GM12801 (cell line): ENCODE results near the gene ITPK1.

Experiments
- TF ChIP-seq, protein P1 (sequence below): IDR thresholded peaks from one replicate; pipeline ENCODE4 v1.5.1; 2011; ENCODE audit warnings: control low read depth; ENCODE audit not compliant: insufficient read length; ENCODE audit errors: extremely low read depth

Gene ITPK1

GRCh38 chr14:93018366-93018765 lies 97.4 kb downstream of the ITPK1 start:
- TF ChIP-seq, protein P1, sequence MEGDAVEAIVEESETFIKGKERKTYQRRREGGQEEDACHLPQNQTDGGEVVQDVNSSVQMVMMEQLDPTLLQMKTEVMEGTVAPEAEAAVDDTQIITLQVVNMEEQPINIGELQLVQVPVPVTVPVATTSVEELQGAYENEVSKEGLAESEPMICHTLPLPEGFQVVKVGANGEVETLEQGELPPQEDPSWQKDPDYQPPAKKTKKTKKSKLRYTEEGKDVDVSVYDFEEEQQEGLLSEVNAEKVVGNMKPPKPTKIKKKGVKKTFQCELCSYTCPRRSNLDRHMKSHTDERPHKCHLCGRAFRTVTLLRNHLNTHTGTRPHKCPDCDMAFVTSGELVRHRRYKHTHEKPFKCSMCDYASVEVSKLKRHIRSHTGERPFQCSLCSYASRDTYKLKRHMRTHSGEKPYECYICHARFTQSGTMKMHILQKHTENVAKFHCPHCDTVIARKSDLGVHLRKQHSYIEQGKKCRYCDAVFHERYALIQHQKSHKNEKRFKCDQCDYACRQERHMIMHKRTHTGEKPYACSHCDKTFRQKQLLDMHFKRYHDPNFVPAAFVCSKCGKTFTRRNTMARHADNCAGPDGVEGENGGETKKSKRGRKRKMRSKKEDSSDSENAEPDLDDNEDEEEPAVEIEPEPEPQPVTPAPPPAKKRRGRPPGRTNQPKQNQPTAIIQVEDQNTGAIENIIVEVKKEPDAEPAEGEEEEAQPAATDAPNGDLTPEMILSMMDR: no peak

DNA sequence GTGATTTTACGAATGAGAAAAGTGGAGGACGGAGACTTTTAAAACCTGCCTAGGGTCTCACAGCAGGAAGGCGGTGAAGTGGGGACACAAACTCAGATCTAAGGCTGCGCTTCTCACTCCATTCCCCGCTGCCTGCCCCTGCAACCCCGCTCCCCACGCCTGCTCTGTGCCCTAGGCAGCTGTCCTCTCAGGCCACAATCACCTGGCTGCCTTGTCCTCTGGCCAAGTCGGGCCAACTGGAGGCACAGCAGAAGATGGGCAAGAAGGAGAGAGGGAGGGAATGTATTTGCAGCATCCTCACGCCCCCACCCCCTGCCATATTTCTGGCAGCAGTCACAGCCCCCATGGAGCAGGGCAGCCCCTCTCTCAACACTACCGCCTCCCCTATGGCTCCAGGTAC lies 97.8 kb downstream of the ITPK1 start:
- TF ChIP-seq, protein P1: no peak

- TF ChIP-seq, protein P1: no peak
Measured at GRCh38 chr14:93017301-93017797, 98.4 kb downstream of the ITPK1 start.

DNA sequence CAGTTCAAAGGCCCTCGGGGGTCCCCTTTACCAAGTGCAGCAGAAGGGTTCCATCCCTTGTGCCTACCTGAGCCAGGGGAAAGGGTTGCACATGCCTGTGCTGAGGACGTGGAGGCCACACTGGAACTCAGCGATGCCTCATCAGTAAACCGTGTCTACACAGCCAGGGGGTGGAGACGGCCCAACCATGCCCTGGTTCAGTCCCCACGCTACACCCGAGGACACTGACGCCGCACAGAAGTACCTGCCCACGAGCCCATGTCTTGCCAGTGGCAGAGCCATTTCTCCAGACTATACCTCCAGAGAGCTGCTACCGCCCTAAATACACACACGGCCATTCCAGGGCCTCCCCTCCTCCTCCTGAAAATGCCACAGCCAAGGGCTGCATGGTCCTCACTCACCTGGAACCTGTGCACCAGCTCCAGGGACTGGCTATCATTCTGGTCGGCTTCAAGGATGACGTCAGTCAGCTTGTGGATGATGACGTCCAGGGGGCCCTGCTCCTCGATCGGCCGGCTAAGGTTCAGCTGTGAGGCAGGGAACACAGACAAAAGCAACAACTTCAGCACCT lies 99.4 kb downstream of the ITPK1 start:
- TF ChIP-seq, protein P1: no peak

DNA sequence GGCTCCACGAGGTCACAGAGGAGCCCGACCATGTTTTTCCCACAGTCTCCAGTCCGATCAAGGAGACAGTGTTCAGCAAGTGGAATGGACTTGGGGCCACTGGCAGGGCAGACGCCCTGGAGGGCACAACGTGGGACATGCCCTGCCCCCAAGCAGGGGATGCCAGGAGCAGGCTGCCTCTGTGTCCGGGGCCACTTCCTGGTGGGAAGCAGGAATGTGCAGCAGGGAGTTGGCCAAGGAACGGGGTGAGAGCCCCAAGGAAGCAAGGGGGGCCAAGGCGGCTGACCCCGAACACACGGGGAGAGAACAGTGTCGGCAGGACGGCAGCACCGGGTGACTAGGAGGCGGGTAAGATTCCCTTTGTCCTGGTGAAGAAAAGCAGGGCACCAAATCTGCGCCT lies 100.2 kb downstream of the ITPK1 start:
- TF ChIP-seq, protein P1: no peak

- TF ChIP-seq, protein P1: no peak
Measured at GRCh38 chr14:93015064-93015463, 100.7 kb downstream of the ITPK1 start.

DNA sequence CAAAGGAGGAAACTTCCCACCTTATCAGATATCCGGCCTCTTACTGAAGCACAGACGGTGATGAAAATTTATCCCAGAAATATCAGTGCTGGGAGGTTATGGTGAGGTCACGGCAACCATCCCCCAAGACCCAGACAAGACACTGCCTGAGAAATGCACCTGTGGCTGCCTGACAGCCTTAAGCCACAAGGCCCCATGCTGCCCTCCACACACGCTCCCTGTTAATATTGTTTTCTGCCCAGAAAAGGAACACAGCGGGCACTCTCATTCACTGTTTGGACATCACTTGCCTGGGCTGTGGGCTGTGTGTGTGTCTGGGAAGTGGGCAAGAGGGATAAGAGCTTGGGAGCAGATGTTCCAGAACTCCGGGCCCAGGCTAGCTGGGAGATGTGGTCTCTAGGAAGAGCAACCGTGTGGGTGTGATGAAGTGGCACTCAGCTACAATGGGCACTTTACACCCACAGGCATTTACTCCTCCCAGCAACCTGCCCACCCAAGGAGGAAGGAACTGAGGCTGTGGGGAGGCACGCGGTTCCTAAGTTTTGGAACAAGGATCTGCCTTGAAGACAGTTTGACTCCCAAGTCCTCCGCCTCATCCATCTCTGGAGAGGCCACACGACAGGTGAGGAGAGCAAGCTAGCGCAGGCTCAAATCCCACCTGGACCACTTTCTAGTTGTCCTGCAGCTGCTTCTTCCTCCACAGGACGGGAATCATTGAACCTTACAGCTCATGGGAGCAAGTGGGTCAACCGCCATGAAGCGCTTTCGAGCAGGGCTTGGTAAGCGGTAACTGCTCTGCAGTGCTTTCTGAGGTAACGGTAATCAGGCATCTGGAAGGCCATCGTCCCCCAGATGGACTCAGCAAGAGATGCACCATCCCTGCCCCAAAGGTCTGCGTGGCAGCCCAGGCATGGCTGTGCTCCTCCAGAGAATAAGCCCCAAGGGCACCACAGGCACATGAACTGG lies 101.4 kb downstream of the ITPK1 start:
- TF ChIP-seq, protein P1: no peak
